Brain pericyte (primary cell): Measurements from ENCODE around the gene CHD1L.
A peak's percentile ranks its signal among the peaks of the same experiment; 100 is the strongest.
"Not testable (repeated sequence)": the region's sequence is repeated elsewhere in the genome, so short reads cannot be mapped to it uniquely, and the experiment has no call there.

Experiments
- DNase-seq: peaks from one replicate; pipeline ENCODE4 v3.0.0-alpha.2; 2012; ENCODE audit warnings: low read depth, low spot score

CHD1L gene

GRCh38 chr1:147233903-147234302 lies 8.6 kb upstream of the CHD1L start:
- not testable (repeated sequence) for DNase-seq

- DNase-seq: no peak
Observed at GRCh38 chr1:147235822-147236221, 6.7 kb upstream of the CHD1L start.

GRCh38 chr1:147236448-147236847 lies 6.0 kb upstream of the CHD1L start:
- DNase-seq: no peak

- DNase-seq: no peak
Observed at GRCh38 chr1:147236959-147237791, 5.3 kb upstream of the CHD1L start.

- no peak for DNase-seq
Observed at GRCh38 chr1:147238053-147238902, 4.2 kb upstream of the CHD1L start.

GRCh38 chr1:147238925-147239820 lies 3.3 kb upstream of the CHD1L start:
- no peak for DNase-seq

- not testable (repeated sequence) for DNase-seq
Observed at GRCh38 chr1:147240131-147240721, 2.3 kb upstream of the CHD1L start.

- no peak for DNase-seq
Observed at GRCh38 chr1:147241934-147242448, 493 bp upstream of the CHD1L start.

GRCh38 chr1:147243228-147243685 lies 773 bp downstream of the CHD1L start:
- peak; percentile 16 for DNase-seq

GRCh38 chr1:147243841-147244240 lies 1.4 kb downstream of the CHD1L start:
- no peak for DNase-seq

GRCh38 chr1:147245129-147245528 lies 2.6 kb downstream of the CHD1L start:
- DNase-seq: no peak

GRCh38 chr1:147245586-147246021 lies 3.1 kb downstream of the CHD1L start:
- DNase-seq: no peak

GRCh38 chr1:147246044-147246690 lies 3.7 kb downstream of the CHD1L start:
- DNase-seq: no peak

GRCh38 chr1:147246910-147247655 lies 4.6 kb downstream of the CHD1L start:
- no peak for DNase-seq

- no peak for DNase-seq
Observed at GRCh38 chr1:147247656-147248238, 5.3 kb downstream of the CHD1L start.

GRCh38 chr1:147252540-147252939 lies 10.1 kb downstream of the CHD1L start:
- no peak for DNase-seq

GRCh38 chr1:147260956-147261355 lies 18.5 kb downstream of the CHD1L start:
- DNase-seq: no peak

GRCh38 chr1:147264158-147264768 lies 21.8 kb downstream of the CHD1L start:
- DNase-seq: no peak

GRCh38 chr1:147266381-147266780 lies 23.9 kb downstream of the CHD1L start:
- DNase-seq: no peak
